HEK293T (cell line): Measurements from ENCODE around the gene CTSZ.

Experiments used
- BHLHE40 ChIP-seq: fragments of 450-650 bp; IDR thresholded peaks from 2 replicates; pipeline ENCODE4 v1.6.1; 2016; ENCODE audit warnings: mild to moderate bottlenecking, moderate library complexity, borderline replicate concordance
- ELF4 ChIP-seq: fragments of 450-650 bp; IDR thresholded peaks from 2 replicates; pipeline ENCODE4 v1.6.1; 2017; ENCODE audit warnings: antibody characterized with exemption
- FOXA1 ChIP-seq: fragments of 450-650 bp; IDR thresholded peaks from 2 replicates; pipeline ENCODE4 v1.6.1; 2016; ENCODE audit warnings: mild to moderate bottlenecking

DNA sequence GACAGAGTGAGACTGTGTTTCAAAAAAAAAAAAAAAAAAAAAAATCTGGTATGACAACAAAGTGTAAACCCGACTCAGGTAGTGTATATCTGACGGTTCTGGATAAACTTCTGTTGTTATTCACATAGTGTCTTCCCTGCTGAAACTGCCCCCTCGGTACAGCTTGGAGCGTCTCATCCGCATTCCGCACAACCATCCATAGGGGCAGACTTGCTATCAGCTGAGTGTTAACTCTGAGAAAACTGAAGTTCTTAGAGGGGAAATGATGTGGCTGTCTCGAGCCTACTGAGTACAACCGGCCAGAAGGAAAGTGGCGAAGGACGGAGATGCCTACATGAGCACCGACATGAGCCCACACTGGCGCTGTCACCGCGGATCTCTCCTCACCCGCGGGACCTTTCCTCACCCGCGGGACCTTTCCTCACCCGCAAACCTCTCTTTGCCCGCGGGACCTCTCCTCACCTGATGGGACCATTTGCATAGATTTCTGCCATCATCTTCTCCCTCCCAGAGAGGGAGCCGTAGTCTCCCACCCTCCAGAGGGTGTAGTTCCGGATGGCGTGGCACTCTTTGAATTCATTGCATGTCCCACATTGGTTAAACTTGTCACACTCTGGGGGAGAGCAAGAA, 9.8 kb downstream of the CTSZ start:
- TF ChIP-seq BHLHE40 (no peak), FOXA1 (no peak), ELF4 (no peak)
